GM18861 (cell line): ENCODE data around the gene MGAT1.
A peak's percentile ranks its signal among the peaks of the same experiment; 100 is the strongest.
"Not testable (repeated sequence)": the region's sequence is repeated elsewhere in the genome, so short reads cannot be mapped to it uniquely, and the experiment has no call there.

Source experiments
- ATAC-seq: cut with Tn5 transposase; IDR thresholded peaks from one replicate; pipeline ENCODE4 v1.9.1; 2021; ENCODE audit not compliant: unreplicated experiment

Gene MGAT1

DNA sequence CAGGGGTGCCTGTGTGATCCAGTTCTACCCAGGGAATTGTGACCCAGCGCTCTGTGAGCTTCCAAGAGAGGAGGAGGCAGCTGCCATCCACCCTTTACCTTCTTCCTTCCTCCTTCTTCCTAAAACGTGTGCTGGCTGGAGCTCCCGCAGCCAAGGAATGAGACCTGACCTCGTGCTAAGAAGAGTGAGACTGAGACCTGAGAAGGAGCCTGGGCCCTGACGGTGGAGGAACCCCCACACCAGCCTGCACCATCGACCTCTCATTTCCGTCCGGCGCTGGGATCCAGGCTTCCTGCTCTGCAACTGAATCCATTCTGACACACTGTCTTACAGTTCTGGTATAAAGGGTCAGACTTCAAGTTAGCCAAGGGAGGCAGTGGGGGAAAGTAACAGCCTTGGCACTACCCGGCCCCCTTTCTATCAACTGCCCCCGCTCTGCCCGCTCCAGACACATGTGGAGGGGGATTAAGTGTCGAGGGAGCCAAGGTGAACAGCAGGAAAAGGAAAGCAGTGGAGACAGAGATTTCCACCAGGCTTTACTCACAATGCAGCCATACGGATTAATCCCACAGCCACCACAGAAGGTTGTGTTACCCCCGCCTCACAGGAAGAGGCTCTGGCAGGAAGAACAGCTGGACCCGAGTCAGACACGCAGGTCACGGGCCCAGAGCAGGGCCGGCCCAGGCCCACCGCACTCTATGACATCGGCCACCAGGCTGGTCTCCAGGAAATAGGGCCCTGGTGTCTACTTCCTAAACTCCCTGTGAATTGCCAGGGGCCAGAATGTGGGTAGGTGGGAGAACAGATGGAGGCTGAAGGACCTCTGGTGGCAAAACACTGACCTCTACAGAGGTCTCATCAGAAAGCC, 15.8 kb downstream of the MGAT1 start:
- no peak for ATAC-seq

DNA sequence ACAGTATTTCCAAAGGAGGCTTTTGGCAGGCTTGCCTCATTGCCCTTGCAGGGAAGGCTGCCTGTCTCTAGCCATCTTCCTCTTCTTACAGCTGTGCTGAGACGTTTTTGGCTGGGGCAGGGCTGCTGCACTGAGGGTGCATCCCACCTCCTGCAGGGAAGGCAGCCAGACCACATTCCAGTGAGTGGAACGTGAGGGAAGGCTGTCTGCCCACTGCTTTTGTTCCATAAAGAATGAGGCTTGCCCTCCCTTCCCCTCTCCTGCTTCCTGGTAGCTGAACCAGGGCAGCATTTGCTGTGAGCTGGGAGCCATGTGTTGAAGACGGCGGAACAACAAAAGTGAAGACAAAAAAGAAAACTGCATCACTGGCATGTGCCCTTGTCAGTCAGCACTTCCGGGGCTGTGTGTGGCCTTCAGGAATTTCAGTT, 16.8 kb downstream of the MGAT1 start:
- no peak for ATAC-seq

DNA sequence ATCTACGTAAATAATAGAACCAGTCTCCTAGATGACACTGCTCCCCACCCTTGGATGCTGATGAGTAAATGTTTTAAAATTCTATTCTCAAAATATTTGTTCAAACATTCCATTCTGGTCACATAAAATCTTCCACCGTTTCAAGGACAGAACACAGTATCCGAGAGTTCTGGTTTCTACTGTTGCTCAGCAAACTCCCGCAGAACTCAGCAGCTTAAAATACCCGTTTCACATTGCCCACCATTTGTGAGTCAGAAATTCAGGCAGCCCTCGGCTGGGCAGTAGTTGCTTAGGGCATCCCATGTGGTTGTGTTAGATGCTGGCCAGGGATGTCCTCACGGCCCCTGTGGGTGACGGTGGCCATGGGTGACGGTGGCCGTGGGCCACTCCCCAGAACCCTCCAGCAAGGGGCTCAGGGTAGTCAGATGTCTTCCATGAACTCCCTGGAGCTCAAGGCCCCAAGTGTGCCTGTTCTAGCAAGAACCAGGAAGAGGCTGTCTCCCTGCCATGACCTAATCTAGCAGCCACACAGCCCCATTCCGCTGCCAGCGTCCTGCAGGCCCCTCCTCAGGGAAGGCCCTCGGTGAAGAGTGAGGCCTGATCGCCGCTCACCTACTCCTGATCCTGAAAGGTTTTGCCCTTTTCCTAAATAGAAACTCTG, 17.4 kb downstream of the MGAT1 start:
- no peak for ATAC-seq

DNA sequence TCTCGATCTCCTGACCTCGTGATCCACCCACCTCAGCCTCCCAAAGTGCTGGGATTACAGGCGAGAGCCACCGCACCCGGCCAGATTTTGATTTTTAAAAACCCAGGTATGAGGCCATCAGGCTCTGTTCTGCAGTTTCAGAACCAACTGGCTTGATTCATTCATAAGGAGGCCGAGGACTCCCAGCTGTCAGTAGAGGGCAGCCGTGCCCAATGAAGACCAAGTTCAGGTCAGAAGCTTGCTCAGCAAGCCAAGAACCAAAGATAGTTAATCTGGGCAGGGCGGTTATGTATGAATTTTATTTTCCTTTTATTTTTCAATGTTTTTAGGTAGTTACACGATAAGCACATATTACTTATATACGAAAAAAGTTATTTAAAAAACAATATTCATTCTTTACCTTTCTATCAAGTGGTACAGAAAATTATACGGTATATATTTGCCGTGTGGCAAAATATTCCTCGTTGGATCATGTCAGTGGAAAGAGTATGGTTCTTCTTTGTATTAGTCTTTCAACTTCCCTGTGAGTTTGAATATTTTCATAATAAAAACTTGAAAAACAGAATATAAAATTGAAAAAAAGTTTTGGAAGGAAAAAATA, 18.0 kb downstream of the MGAT1 start:
- peak; percentile 78 for ATAC-seq

DNA sequence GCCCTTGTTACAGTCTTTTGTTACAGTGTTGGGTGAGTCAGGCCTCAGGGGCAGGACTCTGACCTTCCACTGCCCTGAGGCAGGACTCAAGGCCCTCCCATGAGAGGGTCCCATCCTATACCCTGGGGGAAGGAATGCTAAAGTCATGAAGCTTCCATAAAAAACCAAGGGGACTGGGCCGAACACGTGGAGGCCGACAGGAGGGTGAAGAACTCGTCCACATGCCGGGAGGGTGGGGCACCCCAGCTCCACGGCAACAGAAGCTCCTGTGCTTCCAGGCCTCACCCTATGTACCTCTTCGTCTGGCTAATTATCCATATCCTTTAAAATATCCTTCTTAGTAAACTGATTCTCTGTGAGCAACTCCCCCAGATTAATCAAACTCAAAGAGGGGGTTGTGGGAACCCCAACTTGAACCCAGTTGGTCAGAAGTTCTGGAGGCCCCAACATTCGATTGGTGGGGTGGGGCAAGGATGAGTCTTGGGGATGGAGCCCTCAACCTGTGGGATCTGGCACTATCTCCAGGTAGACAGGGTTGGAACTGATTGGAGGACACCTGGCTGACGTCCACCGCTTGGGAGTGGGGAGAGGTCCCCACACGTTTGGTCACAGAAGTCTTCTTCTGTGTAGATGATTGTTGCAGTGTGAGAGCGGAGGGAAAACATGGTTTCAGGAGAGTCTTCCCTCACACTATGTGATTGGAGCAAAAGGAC, 19.1 kb downstream of the MGAT1 start:
- no peak for ATAC-seq

DNA sequence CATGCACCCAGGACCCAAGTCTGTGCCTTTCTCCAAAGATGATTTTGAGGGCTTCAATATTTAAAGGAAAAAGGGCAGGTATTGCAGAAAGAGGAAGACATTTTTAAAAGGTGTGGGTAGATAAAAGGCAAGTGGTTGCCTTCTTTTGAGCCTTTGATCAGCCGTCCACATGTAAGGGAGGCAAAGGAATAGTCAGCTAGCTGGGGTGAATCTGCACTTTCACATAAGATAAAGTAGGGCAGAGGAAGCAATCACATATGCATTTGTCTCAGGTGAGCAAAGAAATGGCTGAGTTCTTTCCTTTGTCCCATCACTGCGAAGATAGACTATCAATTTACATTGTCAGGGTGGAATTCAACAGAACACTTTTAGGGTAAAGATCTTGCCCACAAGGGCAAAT, 19.9 kb downstream of the MGAT1 start:
- no peak for ATAC-seq

DNA sequence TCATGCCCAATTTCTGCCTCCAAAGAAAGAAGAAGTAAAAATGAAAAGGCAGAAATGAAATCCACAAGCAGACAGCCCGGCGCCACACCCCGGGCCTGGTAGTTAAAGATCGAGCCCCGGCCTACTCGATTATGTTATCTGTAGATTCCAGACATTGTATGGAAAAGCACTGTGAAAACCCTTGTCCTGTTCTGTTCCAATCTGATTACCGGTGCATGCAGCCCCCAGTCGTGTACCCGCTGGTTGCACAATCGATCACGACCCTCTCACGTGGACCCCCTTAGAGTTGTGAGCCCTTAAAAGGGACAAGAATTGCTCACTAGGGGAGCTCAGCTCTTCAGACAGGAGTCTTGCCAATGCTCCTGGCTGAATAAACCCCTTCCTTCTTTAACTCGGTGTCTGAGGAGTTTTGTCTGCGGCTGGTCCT, 20.7 kb downstream of the MGAT1 start:
- ATAC-seq: not testable (repeated sequence)

DNA sequence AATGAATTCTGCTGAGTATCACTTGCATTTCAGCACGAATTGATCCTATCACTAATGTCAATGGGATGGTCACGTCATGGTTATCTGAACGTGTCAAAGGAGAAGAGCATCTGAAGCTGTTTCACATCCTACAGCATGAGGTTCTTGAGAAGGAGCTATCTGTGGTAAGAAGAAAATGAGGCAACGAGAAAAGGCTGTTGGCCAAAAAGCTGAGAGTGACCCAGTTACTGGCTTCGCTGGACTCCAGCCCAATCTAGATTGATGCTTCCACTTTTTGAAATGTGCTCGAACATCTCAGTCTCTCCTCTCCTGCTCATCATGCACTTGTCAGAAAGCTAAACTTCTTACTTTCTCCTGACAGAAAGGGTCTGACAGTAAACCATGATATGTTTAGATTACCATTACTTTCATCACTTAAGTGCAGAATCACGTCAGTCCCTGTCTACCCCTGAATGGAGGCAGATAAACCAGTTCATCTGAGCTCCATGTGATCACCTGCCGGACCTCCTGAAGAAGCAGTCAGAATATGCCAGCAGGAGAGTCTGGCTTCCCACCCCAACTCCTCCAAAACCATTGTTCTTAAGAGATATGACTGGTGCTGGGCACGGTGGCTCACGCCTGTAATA, 22.5 kb downstream of the MGAT1 start:
- ATAC-seq: no peak

DNA sequence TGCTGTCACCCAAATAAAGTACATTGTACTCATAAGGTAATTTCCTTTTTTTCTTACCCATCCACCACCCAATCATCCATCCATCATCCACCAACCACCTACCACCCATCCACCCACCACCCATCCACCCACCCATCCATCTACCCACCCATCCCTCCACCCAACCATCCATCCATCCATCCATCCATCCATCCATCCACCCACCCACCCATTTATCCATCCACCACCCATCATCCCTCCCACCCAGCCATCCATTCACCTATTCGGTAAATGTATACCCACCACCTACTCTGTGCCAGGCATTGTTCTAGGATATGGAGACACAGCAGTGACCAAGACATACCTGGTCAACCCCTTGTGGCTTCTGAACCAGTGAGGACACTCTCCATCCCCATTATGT, 25.1 kb downstream of the MGAT1 start:
- ATAC-seq: no peak

DNA sequence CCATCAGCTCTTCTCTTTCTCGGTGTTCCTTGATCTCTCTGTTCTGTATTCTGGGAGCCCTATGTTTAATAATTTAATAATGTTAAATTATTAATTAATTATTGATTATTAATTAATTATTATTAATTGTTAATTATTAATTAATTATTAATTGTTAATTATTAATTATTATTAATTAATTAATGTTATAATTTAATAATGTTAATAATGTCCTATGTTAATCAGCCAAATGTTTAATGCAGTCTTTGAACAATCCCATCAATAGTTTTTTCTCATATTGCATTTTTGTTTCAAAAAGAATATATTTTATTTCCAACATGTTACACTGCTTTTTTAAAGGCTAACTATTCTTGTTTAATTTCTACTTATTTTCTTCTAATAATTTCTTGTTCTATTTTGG, 26.2 kb downstream of the MGAT1 start:
- no peak for ATAC-seq

DNA sequence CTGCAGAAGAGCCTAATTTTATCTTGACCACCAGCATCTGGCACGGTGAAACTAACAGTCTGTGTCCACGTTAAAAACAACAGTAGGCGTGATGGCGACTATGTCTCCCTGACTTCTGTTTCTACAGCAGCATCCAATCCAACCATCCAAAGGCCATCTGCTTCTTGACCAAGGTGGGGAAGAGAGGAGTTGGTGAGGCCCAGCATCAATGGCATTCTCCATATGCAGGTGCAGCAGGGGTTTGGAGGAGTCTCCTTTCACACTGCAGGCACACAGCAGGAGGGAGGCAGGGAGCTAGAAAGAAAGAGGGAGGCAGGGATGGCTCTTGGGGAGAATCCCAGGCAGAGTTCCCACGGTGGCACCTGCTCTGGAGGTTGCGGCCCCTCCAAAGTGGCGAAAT, 27.0 kb downstream of the MGAT1 start:
- ATAC-seq: no peak

DNA sequence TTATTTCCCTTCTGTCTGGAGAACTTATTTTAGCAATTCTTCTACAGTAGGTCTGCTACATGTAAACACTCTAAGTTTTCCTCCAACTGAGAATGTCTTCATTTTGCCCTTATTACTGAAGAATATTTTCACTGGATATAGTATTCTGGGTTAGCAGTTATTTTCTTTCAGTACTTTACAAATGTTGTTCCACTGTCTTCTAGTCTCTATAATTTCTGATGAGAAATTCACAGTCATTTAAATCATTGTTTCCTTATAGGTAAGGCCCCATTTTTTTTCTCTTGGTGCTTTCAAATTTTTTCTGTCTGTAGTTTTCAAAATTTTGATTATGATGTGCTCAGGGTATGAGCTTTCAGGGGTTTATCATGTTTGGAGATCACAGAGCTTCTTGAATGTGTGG, 30.8 kb downstream of the MGAT1 start:
- ATAC-seq: no peak

DNA sequence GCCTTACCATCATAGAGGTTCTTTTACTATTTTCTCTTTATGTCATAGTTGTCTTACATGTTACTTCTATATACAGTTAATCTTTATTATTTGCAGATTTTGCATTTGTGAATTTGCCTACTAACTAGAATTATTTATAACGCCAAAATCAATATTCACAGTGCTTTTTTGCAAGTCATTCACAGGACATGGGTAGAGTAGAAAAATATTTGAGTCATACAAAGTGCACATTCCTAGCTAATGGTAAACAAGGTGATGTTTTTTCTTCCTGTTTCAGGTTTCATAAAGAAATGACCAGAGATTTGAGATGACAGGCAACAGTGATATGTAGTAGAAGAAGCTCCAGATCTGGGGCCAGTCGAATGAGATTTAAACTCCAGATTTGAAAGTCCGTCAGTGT, 32.8 kb downstream of the MGAT1 start:
- no peak for ATAC-seq

DNA sequence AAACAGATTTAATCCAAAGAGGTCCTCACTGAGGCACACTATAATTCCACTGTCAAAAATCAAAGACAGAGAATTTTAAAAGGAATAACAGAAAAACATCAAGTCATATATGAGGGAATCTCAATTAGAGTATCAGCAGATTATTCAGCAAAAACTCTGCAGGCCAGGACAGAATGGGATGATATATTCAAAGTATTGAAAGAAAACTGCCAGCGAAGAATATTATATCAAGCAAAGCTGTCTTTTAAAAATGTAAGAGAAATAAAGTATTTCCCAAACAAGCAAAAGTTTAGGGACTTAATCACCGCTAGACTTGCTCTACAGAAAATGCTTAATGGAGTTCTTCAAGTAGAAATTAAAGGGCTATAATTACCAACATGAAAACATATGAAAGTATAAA, 47.0 kb downstream of the MGAT1 start:
- no peak for ATAC-seq

DNA sequence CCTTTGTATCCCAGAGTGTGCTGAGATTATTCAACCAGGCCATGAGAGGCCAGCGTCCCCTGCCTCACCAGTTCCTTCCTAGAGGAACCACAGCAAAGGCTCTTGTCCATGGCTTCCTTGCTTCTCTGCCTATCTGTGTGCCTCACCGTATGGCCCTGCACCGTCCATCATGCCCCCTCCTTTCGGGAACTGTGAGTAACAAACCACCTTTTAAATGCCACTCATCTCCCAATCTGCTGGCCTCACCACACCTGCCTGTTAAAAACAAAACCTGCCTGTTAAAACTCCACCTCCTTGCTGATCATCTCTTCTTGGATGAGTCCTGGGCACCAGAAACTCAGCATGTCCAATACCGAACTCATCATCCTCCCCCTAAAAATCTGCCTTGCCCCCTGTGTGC, 58.4 kb downstream of the MGAT1 start:
- ATAC-seq: no peak

DNA sequence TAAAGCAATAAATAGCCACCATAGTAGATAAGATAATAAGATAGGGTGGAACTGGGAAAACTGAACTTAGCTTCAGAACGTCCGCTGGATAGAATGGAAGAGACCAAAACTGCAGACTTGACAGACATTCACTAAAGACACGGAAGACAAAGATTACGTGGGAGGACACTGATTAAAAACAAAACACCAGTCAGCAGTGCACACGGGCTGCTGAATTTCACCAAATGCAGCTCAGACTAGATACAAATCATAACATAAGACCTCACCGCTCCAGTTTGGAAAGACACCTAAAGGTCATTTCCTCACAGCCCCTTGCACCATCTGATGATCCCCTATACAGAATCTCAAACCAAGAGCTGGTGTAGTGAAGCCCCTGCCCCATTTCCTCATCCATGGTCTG, 59.9 kb downstream of the MGAT1 start:
- no peak for ATAC-seq

DNA sequence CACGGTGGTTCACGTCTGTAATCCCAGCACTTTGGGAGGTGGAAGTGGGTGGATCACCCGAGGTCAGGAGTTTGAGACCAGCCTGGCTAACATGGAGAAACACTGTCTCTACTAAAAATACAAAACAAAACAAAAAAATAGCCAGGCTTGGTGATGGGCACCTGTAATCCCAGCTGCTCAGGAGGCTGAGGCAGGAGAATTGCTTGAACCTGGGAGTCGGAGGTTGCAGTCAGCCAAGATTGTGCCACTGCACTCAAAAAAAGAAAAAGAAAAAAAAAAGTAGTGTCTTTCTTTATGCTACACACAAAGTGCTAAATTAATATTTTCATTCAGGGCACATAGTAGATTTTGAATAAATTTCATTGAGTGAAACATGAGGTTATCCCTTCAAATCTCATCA, 61.7 kb downstream of the MGAT1 start:
- ATAC-seq: not testable (repeated sequence)

DNA sequence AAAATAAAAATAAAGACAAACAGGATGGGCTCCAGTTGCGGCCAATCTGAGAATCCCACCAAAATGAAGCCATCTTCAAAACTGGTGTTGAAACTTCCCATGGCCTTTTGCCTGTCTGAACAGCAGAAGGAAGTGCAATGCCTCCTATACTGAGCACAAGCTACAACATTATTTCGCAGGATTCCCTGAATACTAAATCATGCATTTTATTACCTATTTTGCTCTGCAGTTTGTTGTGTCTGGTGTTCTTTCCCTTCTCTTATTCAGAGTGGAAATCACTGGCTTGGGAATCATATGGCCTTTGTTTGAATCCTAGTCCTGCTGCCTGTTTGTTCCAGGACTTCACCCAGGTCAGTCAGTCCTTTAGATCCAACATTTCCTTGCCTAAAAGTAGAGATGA, 62.6 kb downstream of the MGAT1 start, which contains the start of gene OR2Y1:
Gene OR2Y1 (minus strand): TSS at position 101 of the 400 bp plus-strand sequence. CDS start 0 bp downstream, at position 101.
- no peak for ATAC-seq

DNA sequence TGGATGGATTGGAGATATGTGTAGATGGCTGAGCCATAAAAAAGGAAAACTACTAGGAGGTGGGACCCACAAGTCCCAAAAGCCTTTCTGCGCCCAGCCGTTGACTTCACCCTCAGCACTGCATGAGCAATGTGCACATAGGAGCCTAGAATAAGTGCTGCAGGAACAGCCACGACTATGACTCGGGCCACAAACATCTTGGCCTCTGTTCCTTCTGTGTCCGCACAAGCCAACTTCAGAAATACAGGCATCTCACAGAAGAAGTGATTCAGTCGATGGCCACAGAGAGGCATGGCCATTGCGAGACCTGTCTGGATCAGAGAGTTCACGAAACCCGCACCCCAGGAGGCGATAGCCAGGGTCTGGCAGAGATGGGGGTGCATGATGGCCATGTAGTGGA, 63.3 kb downstream of the MGAT1 start:
- ATAC-seq: no peak

DNA sequence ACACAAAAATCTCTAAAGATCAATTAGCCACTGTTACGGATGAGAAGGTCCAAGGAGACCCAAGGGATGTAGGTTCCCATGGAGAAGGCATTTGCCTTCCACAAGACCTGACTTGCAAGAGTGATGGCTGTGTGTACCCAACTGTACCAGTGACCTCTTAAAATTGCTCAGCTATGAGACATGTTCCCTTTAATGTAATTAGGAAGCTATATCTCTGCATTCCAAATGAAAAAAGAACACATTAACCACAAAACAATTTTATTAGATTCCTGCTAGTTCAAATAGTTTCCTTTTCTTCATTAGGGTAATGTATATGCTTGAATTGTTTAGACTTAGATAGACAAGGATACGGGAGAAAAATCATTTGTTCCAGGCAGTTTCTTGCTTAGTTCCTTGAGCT, 66.1 kb downstream of the MGAT1 start:
- no peak for ATAC-seq
